ENCODE data around the gene TMA7B.

- TF ChIP-seq POLR2A (IDR thresholded peaks at IDR 0.05) (no peak), CTCF (IDR thresholded peaks at IDR 0.05) (no peak), POLR2AphosphoS5 (IDR thresholded peaks at IDR 0.05; ENCODE audit: insufficient read depth in 1 of 2, low read depth in 1 of 2) (no peak)
These were observed 36.5 kb upstream of the TMA7B start for GRCh38 chr22:39923696-39924095.
